Measurements from ENCODE around the gene ZNRF3. TPM values are rescaled to one million over a fixed set of nuclear protein-coding genes. Genes with fewer than 3 reads are reported as not detected.

The ZNRF3 gene
- total and polyA plus RNA-seq, 7 donors, result 0.23 to 13.6 (median 8.9) TPM

DNA sequence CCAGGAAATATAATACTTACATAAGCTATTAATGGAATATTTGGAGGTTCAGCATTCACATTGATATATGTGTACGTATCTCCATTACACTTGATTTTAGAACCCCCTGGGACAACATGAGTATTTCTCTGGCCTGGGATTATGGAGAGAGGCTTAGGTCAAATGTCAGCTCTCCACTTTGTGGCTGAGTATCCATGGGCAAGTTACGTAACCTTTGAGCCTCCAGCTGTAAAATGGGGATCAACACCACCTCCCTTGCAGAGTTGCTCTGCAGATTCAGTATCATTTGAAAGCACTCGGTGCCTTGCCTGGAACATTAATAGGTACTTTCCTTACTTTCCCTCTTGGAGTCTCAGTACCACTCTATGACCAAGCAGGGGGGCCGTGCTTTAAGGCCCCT, 145.1 kb downstream of the ZNRF3 start:
- Histone ChIP-seq H3K27ac (no peak overlapping the region), H3K4me1 (peaks cover 0 to 36% (median 31%) of the 10 kb centered on the region in 4 donors), H3K27me3 (no peaks in the 10 kb centered on the region), H3K9me3 (no peaks in the 10 kb centered on the region), H3K4me3 (no peak overlapping the region), H3K36me3 (no peaks in the 10 kb centered on the region)
- intact Hi-C loops (cut with DNase I), result no loop called here
- no peak for DNase-seq
- no peak for TF ChIP-seq POLR2AphosphoS5 (IDR thresholded peaks at IDR 0.05)
- TF ChIP-seq POLR2A (IDR thresholded peaks at IDR 0.05), result no peak
- TF ChIP-seq, protein P1, sequence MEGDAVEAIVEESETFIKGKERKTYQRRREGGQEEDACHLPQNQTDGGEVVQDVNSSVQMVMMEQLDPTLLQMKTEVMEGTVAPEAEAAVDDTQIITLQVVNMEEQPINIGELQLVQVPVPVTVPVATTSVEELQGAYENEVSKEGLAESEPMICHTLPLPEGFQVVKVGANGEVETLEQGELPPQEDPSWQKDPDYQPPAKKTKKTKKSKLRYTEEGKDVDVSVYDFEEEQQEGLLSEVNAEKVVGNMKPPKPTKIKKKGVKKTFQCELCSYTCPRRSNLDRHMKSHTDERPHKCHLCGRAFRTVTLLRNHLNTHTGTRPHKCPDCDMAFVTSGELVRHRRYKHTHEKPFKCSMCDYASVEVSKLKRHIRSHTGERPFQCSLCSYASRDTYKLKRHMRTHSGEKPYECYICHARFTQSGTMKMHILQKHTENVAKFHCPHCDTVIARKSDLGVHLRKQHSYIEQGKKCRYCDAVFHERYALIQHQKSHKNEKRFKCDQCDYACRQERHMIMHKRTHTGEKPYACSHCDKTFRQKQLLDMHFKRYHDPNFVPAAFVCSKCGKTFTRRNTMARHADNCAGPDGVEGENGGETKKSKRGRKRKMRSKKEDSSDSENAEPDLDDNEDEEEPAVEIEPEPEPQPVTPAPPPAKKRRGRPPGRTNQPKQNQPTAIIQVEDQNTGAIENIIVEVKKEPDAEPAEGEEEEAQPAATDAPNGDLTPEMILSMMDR (IDR thresholded peaks at IDR 0.05), result no peak
- TF ChIP-seq EP300 (IDR thresholded peaks at IDR 0.05), result no peak
- 62 to 78% methylated on average over 4 of the region's 4 CpGs for WGBS, 2 donors

DNA sequence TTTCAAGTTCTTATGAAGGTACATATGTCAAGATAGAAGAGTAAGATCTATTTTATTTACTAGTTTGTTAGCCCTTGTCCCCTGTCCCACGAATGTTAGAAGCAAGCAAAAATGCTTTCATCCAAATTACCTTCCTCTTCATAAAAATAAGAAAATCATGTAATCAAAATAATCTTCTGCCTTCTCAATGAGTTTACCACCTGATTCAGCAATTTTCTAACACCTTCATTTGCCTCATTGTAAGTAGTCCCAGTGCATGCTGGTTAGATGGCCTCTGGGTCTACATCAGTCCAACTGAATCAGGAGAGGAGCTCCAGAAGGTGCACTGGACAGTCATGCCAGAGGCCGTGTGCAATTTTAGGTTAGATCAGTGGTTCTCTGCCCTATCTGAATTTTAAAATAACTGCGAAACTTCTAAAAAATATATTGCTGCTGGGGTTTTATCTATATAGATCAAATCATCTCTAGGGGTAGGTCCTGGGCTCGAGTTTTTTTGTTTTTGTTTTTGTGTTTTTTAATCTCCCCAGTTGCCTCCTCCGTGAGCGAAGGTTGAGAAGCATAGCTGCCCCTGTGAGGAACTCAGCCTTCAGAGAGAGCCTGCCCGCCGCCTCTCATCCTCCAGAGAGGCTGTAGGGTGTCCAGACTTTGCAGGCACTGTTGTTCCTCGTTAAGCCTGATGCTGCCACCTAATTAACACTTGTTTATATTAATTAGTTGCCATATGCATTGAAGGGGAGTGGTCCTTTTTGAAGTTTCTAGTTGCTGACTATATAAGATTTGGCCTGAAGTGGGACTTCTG, 146.0 kb downstream of the ZNRF3 start:
- Histone ChIP-seq H3K9me3 (no peaks in the 10 kb centered on the region), H3K27me3 (no peaks in the 10 kb centered on the region), H3K36me3 (no peaks in the 10 kb centered on the region), H3K27ac (peak overlapping the region in 3 of 4 donors; percentile 73 to 85 (median 84)), H3K4me1 (peaks cover 0 to 33% (median 31%) of the 10 kb centered on the region in 4 donors), H3K4me3 (no peak overlapping the region)
- no peak for TF ChIP-seq EP300 (IDR thresholded peaks at IDR 0.05)
- TF ChIP-seq, protein P1 (IDR thresholded peaks at IDR 0.05), result no peak
- WGBS, 2 donors, result 40 to 80% methylated on average over 9 of the region's 9 CpGs
- DNase-seq, result no peak
- intact Hi-C loops (cut with DNase I), result no loop called here

DNA sequence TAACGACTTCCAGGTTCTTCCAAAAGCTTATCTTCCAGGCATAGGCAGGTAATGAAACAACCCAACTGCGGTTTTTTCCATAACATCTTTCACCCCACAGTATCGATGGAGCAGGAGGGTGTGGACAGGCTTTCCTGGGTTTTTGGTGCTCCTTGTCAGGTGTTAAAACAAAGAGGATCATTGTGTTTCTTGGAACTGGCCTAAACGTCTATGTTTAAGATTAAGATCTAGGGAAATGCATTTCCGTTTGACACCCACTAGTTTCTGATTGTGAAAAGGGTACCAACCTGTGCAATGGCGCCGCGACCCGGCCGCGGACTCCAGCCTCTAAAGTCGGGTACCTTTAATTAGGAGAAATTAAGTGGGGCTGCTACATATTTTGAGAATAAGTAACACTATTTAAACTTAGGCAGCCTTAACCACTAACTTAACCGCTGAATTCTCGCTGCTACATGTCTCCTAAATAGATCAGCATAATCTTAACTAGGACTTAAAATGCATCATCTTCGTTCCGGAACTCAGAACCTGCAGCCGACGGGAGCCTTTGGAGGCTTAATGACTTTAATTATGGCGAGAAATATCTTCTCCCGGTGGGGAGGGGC, 146.7 kb downstream of the ZNRF3 start:
- intact Hi-C loops (cut with DNase I), result loop anchor here (5.0 to 10.0 kb wide), 3 partner anchors 43 to 1005 kb away; partner anchors contain the start of gene ZNRF3
- peak overlapping the region; percentile 30 to 60 (median 52) for H3K4me3 ChIP-seq
- H3K4me1 ChIP-seq, result peaks cover 0 to 33% (median 31%) of the 10 kb centered on the region in 4 donors
- no peaks in the 10 kb centered on the region for H3K9me3 ChIP-seq
- no peaks in the 10 kb centered on the region for H3K36me3 ChIP-seq
- 10 to 20% methylated on average over 20 of the region's 20 CpGs for WGBS, 2 donors
- DNase-seq, result no peak
- H3K27ac ChIP-seq, result peak overlapping the region; percentile 73 to 85 (median 84)
- no peak for TF ChIP-seq EP300 (IDR thresholded peaks at IDR 0.05)
- TF ChIP-seq, protein P1 (IDR thresholded peaks at IDR 0.05), result no peak
- no peak for TF ChIP-seq POLR2AphosphoS5 (IDR thresholded peaks at IDR 0.05)
- no peak for TF ChIP-seq POLR2A (IDR thresholded peaks at IDR 0.05)
- no peaks in the 10 kb centered on the region for H3K27me3 ChIP-seq

DNA sequence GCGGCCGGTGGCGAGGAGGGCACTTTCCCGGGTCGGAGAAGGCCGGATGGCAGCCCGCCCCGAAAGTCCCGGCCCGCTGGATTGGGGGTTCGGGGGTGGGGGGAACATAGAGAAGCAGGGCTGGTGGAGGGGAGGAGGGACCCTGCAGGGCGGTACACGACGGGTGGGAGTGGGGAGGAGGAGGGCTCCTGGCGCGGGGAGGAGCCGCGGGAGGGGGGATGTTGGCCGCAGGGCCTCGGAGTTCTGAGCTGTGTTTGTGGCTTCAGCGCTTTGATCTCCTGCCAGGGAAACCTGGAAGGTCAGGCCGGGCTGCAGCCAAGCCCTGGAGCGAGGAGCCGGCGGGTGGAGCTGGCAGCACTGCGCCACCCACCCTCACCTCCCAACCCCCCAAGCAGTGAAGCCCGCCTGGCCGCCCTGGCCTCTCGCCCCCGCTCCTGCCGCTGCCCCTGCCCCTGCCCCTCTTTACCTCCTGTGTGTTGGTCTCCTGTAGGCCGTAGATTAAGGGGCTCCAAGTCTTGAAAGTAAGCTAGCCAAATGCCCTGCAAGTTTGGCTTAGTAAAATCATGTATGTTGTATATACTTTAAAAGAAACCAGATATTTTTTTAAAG, 147.3 kb downstream of the ZNRF3 start:
- WGBS, 2 donors, result 5 to 7% methylated on average over 32 of the region's 32 CpGs
- Histone ChIP-seq H3K27ac (peak overlapping the region; percentile 73 to 85 (median 84)), H3K36me3 (no peaks in the 10 kb centered on the region), H3K4me1 (peaks cover 0 to 33% (median 31%) of the 10 kb centered on the region in 4 donors), H3K4me3 (peak overlapping the region; percentile 30 to 60 (median 52)), H3K27me3 (no peaks in the 10 kb centered on the region), H3K9me3 (no peaks in the 10 kb centered on the region)
- intact Hi-C loops (cut with DNase I), result loop anchor here (5.0 to 10.0 kb wide), 3 partner anchors 43 to 1006 kb away; partner anchors contain the start of gene ZNRF3
- peak; percentile 89 for DNase-seq
- TF ChIP-seq EP300 (IDR thresholded peaks at IDR 0.05), result no peak
- TF ChIP-seq POLR2A (IDR thresholded peaks at IDR 0.05), result no peak
- TF ChIP-seq POLR2AphosphoS5 (IDR thresholded peaks at IDR 0.05), result peak; percentile 20 to 66 (median 42)
- TF ChIP-seq, protein P1 (IDR thresholded peaks at IDR 0.05), result no peak
